ENCODE data around the gene GPR27.

GPR27 gene

GRCh38 chr3:71733319-71733718 is 20.3 kb upstream of the GPR27 start:
- DNase-seq: no peak

GRCh38 chr3:71734881-71735280 is 18.8 kb upstream of the GPR27 start:
- no peak for DNase-seq

GRCh38 chr3:71742621-71743020 is 11.0 kb upstream of the GPR27 start:
- no peak for DNase-seq

GRCh38 chr3:71744738-71745137 is 8.9 kb upstream of the GPR27 start:
- no peak for DNase-seq

- no peak for DNase-seq
Observed at GRCh38 chr3:71751602-71752001, 2.1 kb upstream of the GPR27 start.

- DNase-seq: no peak
Observed at GRCh38 chr3:71752831-71753700, 589 bp upstream of the GPR27 start.

- DNase-seq: no peak
Observed at GRCh38 chr3:71754610-71755253, 1.1 kb downstream of the GPR27 start.

GRCh38 chr3:71758091-71758490 is 4.4 kb downstream of the GPR27 start:
- DNase-seq: no peak

GRCh38 chr3:71759401-71759800 is 5.7 kb downstream of the GPR27 start:
- no peak for DNase-seq

- DNase-seq: no peak
Observed at GRCh38 chr3:71760140-71760539, 6.5 kb downstream of the GPR27 start.

GRCh38 chr3:71763426-71763825 is 9.8 kb downstream of the GPR27 start:
- DNase-seq: no peak

- DNase-seq: no peak
Observed at GRCh38 chr3:71771126-71771525, 17.5 kb downstream of the GPR27 start.

- DNase-seq: no peak
Observed at GRCh38 chr3:71771884-71772283, 18.2 kb downstream of the GPR27 start.

- DNase-seq: no peak
Observed at GRCh38 chr3:71776538-71776937, 22.9 kb downstream of the GPR27 start.

- no peak for DNase-seq
Observed at GRCh38 chr3:71778353-71778752, 24.7 kb downstream of the GPR27 start.

- no peak for DNase-seq
Observed at GRCh38 chr3:71779674-71780377, 26.2 kb downstream of the GPR27 start.

- no peak for DNase-seq
Observed at GRCh38 chr3:71780430-71780829, 26.8 kb downstream of the GPR27 start.

GRCh38 chr3:71783152-71783551 is 29.5 kb downstream of the GPR27 start:
- DNase-seq: no peak

GRCh38 chr3:71784201-71784913 is 30.7 kb downstream of the GPR27 start:
- DNase-seq: peak; percentile 7

GRCh38 chr3:71784914-71785531 is 31.4 kb downstream of the GPR27 start, which contains the start of gene PROK2:
TSS of gene PROK2 (minus strand) at chr3:71785148. CDS start at chr3:71785052, 96 bp downstream.
- peak; percentile 45 for DNase-seq

- no peak for DNase-seq
Observed at GRCh38 chr3:71785532-71786216, 32.0 kb downstream of the GPR27 start.

- no peak for DNase-seq
Observed at GRCh38 chr3:71786217-71786549, 32.5 kb downstream of the GPR27 start.
